ENCODE results near the gene FOXE3.

- TF ChIP-seq SIN3A (IDR thresholded peaks at IDR 0.05; ENCODE audit: borderline replicate concordance, insufficient read depth, low read length) (no peak), POLR2AphosphoS5 (IDR thresholded peaks at IDR 0.05; ENCODE audit: low read depth, low read length) (no peak), REST (IDR thresholded peaks at IDR 0.05; ENCODE audit: insufficient read depth in 1 of 2, low read depth in 2 of 2, low read length in 2 of 2) (no peak), FOXP2 (optimal IDR thresholded peaks at IDR 0.05; ENCODE audit: borderline replicate concordance, extremely low read depth, extremely low read length, insufficient read depth) (no peak)
Measured at GRCh38 chr1:47389731-47390130, 26.4 kb upstream of the FOXE3 start.

Data from PFSK-1 (cell line).